ENCODE results near the gene BSND.

- no peak for TF ChIP-seq CTCF (IDR thresholded peaks at IDR 0.05)
- TF ChIP-seq POLR2A (IDR thresholded peaks at IDR 0.05), result no peak
Observed at GRCh38 chr1:55048453-55049270, 49.9 kb downstream of the BSND start.
